Measurements from ENCODE around the gene TRIM59.

The TRIM59 gene

GRCh38 chr3:160449636-160450598, at the start of gene TRIM59:
TSS of gene TRIM59 (minus strand) at chr3:160449786. CDS start at chr3:160439183, 10,603 bp downstream.
- DNase-seq (ENCODE audit: low read depth, low spot score) = peak; percentile 92

DNA sequence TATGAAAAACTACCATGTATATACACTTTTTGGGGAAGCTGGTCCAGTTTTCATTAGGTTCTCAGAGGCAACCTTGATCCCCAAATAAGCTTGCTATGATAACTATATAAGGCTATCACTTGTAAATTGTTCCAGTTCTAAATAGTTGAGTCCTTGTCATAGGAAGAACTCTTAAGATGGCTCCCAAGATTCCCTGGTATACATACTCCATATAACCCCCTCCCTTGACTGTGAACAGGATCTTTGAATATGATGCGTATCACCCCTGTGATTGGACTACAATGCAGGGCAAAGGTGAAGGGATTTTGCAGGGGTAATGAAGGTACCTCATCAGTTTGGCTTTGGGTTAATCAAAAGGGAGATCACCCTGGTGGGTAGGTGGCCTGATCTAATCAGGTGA, 48.6 kb upstream of the TRIM59 start:
- DNase-seq (ENCODE audit: low read depth, low spot score) = no peak

- DNase-seq (ENCODE audit: low read depth, low spot score) = no peak
Observed at GRCh38 chr3:160490166-160490565, 40.6 kb upstream of the TRIM59 start.

- no peak for DNase-seq (ENCODE audit: low read depth, low spot score)
Observed at GRCh38 chr3:160486459-160486869, 36.9 kb upstream of the TRIM59 start.

- no peak for DNase-seq (ENCODE audit: low read depth, low spot score)
Observed at GRCh38 chr3:160482796-160483195, 33.2 kb upstream of the TRIM59 start.

DNA sequence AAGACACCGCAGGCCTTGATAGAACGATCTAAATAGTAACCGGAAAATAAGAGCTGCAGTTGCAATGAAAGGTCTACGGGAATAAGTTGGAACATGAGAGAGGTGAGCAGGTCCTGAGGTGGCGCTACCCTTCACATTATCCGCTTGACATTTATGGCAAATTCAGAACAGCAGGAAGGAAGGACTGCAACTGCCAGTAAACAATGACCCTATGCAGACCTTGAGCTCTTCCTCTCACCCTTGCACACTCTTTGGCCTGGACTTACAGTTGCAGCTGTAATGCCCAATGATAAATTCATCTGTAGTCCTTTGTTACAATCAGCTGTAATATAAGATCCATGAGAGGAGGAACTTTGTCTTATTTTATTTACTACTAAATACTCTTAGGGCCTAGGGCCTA, 32.3 kb upstream of the TRIM59 start:
- DNase-seq (ENCODE audit: low read depth, low spot score) = no peak

GRCh38 chr3:160480931-160481330, 31.3 kb upstream of the TRIM59 start:
- DNase-seq (ENCODE audit: low read depth, low spot score) = no peak

GRCh38 chr3:160479376-160479775, 29.8 kb upstream of the TRIM59 start:
- DNase-seq (ENCODE audit: low read depth, low spot score) = no peak

- no peak for DNase-seq (ENCODE audit: low read depth, low spot score)
Observed at GRCh38 chr3:160478338-160478737, 28.8 kb upstream of the TRIM59 start.

DNA sequence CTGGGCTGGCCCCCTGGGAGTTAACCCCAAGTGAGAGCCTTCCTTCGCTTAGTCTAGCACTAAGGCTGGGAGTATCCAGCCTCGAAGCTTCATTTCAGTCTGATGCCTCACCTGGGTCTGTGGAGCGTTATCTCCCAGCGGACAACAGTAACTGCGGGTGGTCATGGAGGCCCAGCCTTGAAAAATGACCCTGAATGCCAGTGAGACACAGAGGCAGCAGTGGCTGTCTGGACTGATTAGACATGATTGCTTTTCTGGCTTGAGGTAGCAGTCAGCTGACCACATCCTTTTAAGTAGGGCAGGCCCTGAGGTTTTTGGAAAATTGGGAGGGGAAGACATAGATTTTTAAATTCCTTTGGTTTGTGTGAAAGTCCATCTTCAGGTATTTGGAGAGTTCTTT, 28.2 kb upstream of the TRIM59 start:
- DNase-seq (ENCODE audit: low read depth, low spot score) = no peak

- DNase-seq (ENCODE audit: low read depth, low spot score) = no peak
Observed at GRCh38 chr3:160475884-160476283, 26.3 kb upstream of the TRIM59 start.

GRCh38 chr3:160475153-160475552, 25.6 kb upstream of the TRIM59 start:
- DNase-seq (ENCODE audit: low read depth, low spot score) = no peak

GRCh38 chr3:160474416-160474838, 24.8 kb upstream of the TRIM59 start:
- DNase-seq (ENCODE audit: low read depth, low spot score) = no peak

DNA sequence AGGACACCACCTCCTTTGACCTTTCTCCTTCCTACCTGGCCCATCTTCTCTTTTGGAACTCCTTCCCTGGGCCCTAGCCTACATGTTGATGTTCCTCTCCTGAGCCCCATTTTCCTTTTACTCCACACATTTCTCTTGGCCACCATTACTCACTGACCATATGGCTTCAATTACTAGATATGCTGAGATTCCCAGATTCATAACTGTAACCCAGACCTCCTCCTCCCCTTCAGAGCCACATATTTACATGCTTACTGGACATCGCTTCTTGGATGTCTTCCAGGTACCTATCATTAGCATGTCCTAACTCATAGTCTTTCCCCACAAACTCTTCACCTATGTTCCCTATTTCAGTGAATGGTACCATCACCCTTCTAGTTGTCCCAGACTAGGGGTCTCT, 24.4 kb upstream of the TRIM59 start:
- no peak for DNase-seq (ENCODE audit: low read depth, low spot score)

DNA sequence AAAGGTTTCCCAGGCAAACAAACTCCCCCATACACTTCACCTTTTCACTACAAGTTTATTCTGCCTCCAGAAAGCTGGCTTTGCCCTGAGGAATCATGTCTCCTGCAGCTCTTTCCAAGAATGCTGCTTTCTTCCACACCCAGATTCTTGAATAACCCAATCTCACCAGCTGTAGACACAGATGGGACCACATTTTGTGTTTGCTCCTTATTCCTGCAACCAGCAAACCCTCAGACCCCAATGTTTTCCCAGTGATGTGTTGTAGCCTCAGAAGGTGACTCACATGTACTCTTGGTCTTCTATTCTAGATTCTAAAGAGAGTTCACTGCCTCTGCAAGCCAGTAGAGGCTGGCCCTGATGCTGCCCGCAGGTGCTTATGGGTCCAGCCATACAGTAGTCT, 23.6 kb upstream of the TRIM59 start:
- no peak for DNase-seq (ENCODE audit: low read depth, low spot score)

DNA sequence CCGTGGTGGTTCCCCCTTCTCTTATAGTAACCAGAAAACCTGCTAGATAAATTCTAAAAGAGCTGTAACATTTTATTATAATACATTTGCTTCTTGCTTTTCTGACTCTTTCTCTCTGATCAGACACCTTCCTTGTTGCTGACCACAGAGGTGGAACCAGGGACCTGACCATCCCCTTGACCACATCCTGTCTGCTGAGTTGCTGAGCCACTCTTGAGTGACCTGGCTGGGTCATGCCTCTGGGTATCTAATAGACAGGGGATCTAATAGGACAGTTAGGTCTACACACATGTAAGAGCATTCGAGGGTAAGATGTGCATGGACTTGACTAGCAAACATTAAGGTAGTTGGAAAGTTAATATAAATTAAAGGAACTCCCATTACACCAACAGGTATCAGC, 22.8 kb upstream of the TRIM59 start:
- DNase-seq (ENCODE audit: low read depth, low spot score) = no peak

- DNase-seq (ENCODE audit: low read depth, low spot score) = no peak
Observed at GRCh38 chr3:160471892-160472291, 22.3 kb upstream of the TRIM59 start.

GRCh38 chr3:160470181-160470580, 20.6 kb upstream of the TRIM59 start:
- DNase-seq (ENCODE audit: low read depth, low spot score) = no peak

DNA sequence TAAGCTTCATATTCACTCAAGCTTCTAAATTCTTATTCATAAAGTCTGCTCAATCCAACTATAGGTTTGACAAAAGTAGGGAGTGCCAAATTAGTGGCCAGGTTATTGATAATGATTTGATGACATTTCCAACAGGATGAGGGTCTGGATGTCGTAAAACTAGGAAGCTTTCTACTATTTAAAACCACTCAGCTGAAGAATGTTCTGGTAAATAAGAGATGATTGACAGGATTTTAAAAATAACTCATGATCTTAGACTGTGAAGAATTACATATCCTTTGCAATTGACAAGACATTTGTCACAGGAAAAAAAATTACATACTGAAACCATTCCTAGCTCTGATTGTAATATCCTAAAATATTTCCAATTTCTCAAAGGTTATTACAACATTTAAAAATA, 15.4 kb upstream of the TRIM59 start:
- DNase-seq (ENCODE audit: low read depth, low spot score) = no peak

- no peak for DNase-seq (ENCODE audit: low read depth, low spot score)
Observed at GRCh38 chr3:160464321-160464720, 14.7 kb upstream of the TRIM59 start.

GRCh38 chr3:160460033-160460432, 10.4 kb upstream of the TRIM59 start:
- DNase-seq (ENCODE audit: low read depth, low spot score) = no peak

GRCh38 chr3:160459450-160459970, 9.9 kb upstream of the TRIM59 start:
- no peak for DNase-seq (ENCODE audit: low read depth, low spot score)

- no peak for DNase-seq (ENCODE audit: low read depth, low spot score)
Observed at GRCh38 chr3:160458151-160458550, 8.6 kb upstream of the TRIM59 start.

All from activated naive CD8-positive, alpha-beta T cell treated with anti-CD3 and anti-CD28 coated beads, Interleukin-2, amount 50 U/mL, for 16 hours (primary cell).